IMR-90 (cell line): ENCODE results near the gene VPS72. TPM values are rescaled to one million over a fixed set of nuclear protein-coding genes. Genes with fewer than 3 reads are reported as not detected.

ENCODE experiments used
- ATAC-seq: fragments of 200-7000 bp; cut with Tn5 transposase; 2 replicates; pipeline ENCODE4 v1.9.1; 2020; ENCODE audit warnings: low read depth, mild to moderate bottlenecking, moderate library complexity
- BruUV-seq: library from RNA; stranded (reverse); fragments of 400-500 nt; replicated peaks from 2 replicates; lab custom pipeline; 2021; lab: Mats Ljungman, UMichigan
- CTCF ChIA-PET: fragments of 300-600 bp; formaldehyde crosslinking; extraction: SDS; loops from one replicate; lab custom pipeline; 2021; ENCODE audit warnings: antibody characterized with exemption; lab: Yijun Ruan, JAX
- POLR2A ChIA-PET: fragments of 300-600 bp; sonication (Branson Sonifier 250); formaldehyde crosslinking; loops from one replicate; lab custom pipeline; 2022; ENCODE audit warnings: antibody characterized with exemption; ENCODE audit not compliant: unreplicated experiment; lab: Charles Lee
- DNase-seq: peaks from one replicate; pipeline ENCODE4 v3.0.0; 2013
- H2AFZ ChIP-seq: replicated peaks from 2 replicates; pipeline ENCODE3; 2013; ENCODE audit warnings: low read length, mild to moderate bottlenecking; ENCODE audit not compliant: poor library complexity
- H2AK5ac ChIP-seq: 2 replicates; pipeline ENCODE4 v1.6.1; 2013; ENCODE audit warnings: low read depth, low read length, inconsistent platforms
- H2AK9ac ChIP-seq: replicated peaks from 2 replicates; pipeline ENCODE3; 2013; ENCODE audit warnings: mild to moderate bottlenecking, low read depth, low read length, moderate library complexity; ENCODE audit not compliant: poor library complexity
- H2BK120ac ChIP-seq: 2 replicates; pipeline ENCODE4 v1.6.1; 2013; ENCODE audit warnings: low read depth, low read length, inconsistent platforms
- H2BK15ac ChIP-seq: 3 replicates; pipeline ENCODE4 v1.6.1; 2013; ENCODE audit warnings: low read depth, low read length, inconsistent platforms
- H2BK20ac ChIP-seq: 2 replicates; pipeline ENCODE4 v1.6.1; 2013; ENCODE audit warnings: low read depth, mild to moderate bottlenecking, inconsistent platforms, low read length, moderate library complexity
- H2BK5ac ChIP-seq: 2 replicates; pipeline ENCODE4 v1.6.1; 2013; ENCODE audit warnings: mild to moderate bottlenecking, low read depth, low read length, inconsistent platforms; ENCODE audit not compliant: poor library complexity, severe bottlenecking
- H3K14ac ChIP-seq: replicated peaks from 2 replicates; pipeline ENCODE4 v1.6.1; 2013; ENCODE audit warnings: low read depth, low read length, inconsistent platforms
- H3K18ac ChIP-seq: 2 replicates; pipeline ENCODE4 v1.6.1; 2013; ENCODE audit warnings: low read depth, low read length, control low read depth
- H3K23ac ChIP-seq: 2 replicates; pipeline ENCODE4 v1.6.1; 2013; ENCODE audit warnings: low read depth, low read length, inconsistent platforms
- H3K27ac ChIP-seq: 2 replicates; pipeline ENCODE4 v1.5.1; 2013; ENCODE audit warnings: mild to moderate bottlenecking, control low read depth, low read length; ENCODE audit not compliant: insufficient read depth
- H3K27me3 ChIP-seq: 2 replicates; pipeline ENCODE4 v1.6.1; 2013; ENCODE audit warnings: low read length; ENCODE audit not compliant: control insufficient read depth, insufficient read depth
- H3K36me3 ChIP-seq: 2 replicates; pipeline ENCODE4 v1.6.1; 2013; ENCODE audit warnings: low read length, mixed read lengths; ENCODE audit not compliant: control insufficient read depth, insufficient read depth
- H3K4ac ChIP-seq: 2 replicates; pipeline ENCODE4 v1.6.1; 2013; ENCODE audit warnings: low read depth, low read length, inconsistent platforms
- H3K4me1 ChIP-seq: 2 replicates; pipeline ENCODE4 v1.6.1; 2013; ENCODE audit warnings: low read length, mixed read lengths; ENCODE audit not compliant: control insufficient read depth, insufficient read depth
- H3K4me2 ChIP-seq: 2 replicates; pipeline ENCODE4 v1.6.1; 2013; ENCODE audit warnings: low read depth, mild to moderate bottlenecking, control low read depth, low read length, moderate library complexity
- H3K4me3 ChIP-seq: 2 replicates; pipeline ENCODE4 v1.5.1; 2013; ENCODE audit warnings: low read depth, mild to moderate bottlenecking, control low read depth, low read length, moderate library complexity; ENCODE audit not compliant: insufficient read depth
- H3K56ac ChIP-seq: 2 replicates; pipeline ENCODE4 v1.6.1; 2013; ENCODE audit warnings: low read length, inconsistent platforms; ENCODE audit not compliant: insufficient read depth; ENCODE audit errors: extremely low read depth
- H3K79me1 ChIP-seq, 2 experiments: 2 replicates each; pipeline ENCODE4 v1.6.1; 2013; ENCODE audit warnings: low read length in 2 of 2, inconsistent platforms in 1 of 2, low read depth in 1 of 2
- H3K9ac ChIP-seq: 2 replicates; pipeline ENCODE4 v1.6.1; 2013; ENCODE audit warnings: low read depth, low read length, control low read depth
- H3K9me1 ChIP-seq: 2 replicates; pipeline ENCODE4 v1.6.1; 2013; ENCODE audit warnings: low read length, inconsistent platforms; ENCODE audit not compliant: insufficient read depth
- H3K9me3 ChIP-seq: 2 replicates; pipeline ENCODE4 v1.6.1; 2013; ENCODE audit warnings: low read length; ENCODE audit not compliant: control insufficient read depth, insufficient read depth
- H4K20me1 ChIP-seq: 2 replicates; pipeline ENCODE4 v1.6.1; 2013; ENCODE audit warnings: low read length, inconsistent platforms; ENCODE audit not compliant: insufficient read depth
- H4K5ac ChIP-seq: 2 replicates; pipeline ENCODE4 v1.6.1; 2013; ENCODE audit warnings: mild to moderate bottlenecking, low read depth, low read length, control low read depth
- H4K8ac ChIP-seq, 2 experiments: 2 replicates each; pipeline ENCODE4 v1.6.1; 2013; ENCODE audit warnings: low read depth in 2 of 2, low read length in 2 of 2, control low read depth in 1 of 2, inconsistent platforms in 1 of 2
- H4K91ac ChIP-seq: 2 replicates; pipeline ENCODE4 v1.6.1; 2013; ENCODE audit warnings: low read depth, low read length, inconsistent platforms; ENCODE audit not compliant: insufficient read depth
- BHLHE40 ChIP-seq: fragments of 150-350 bp; IDR thresholded peaks from 2 replicates; pipeline ENCODE4 v1.6.1; 2016; ENCODE audit warnings: mild to moderate bottlenecking, low read depth, low read length
- CEBPB ChIP-seq: IDR thresholded peaks from 2 replicates; pipeline ENCODE4 v1.6.1; 2012; ENCODE audit warnings: low read depth, low read length, improper control_type of control experiment
- CHD1 ChIP-seq: IDR thresholded peaks from 2 replicates; pipeline ENCODE4 v1.6.1; 2012; ENCODE audit warnings: low read depth, low read length, improper control_type of control experiment
- MAFK ChIP-seq: IDR thresholded peaks from 2 replicates; pipeline ENCODE4 v1.6.1; 2012; ENCODE audit warnings: low read depth, low read length, improper control_type of control experiment
- MAZ ChIP-seq: IDR thresholded peaks from 2 replicates; pipeline ENCODE4 v1.6.1; 2012; ENCODE audit warnings: low read depth, mild to moderate bottlenecking, low read length, improper control_type of control experiment, moderate library complexity, borderline replicate concordance
- POLR2A ChIP-seq: IDR thresholded peaks from 2 replicates; pipeline ENCODE4 v1.6.1; 2012; ENCODE audit warnings: mild to moderate bottlenecking, low read depth, low read length
- RAD21 ChIP-seq: IDR thresholded peaks from 2 replicates; pipeline ENCODE4 v1.6.1; 2012; ENCODE audit warnings: low read length, improper control_type of control experiment
- RCOR1 ChIP-seq: IDR thresholded peaks from 2 replicates; pipeline ENCODE4 v1.6.1; 2012; ENCODE audit warnings: mild to moderate bottlenecking, low read length, improper control_type of control experiment; ENCODE audit not compliant: insufficient replicate concordance
- RFX5 ChIP-seq: IDR thresholded peaks from 2 replicates; pipeline ENCODE4 v1.8.0; 2012; ENCODE audit warnings: low read depth, mild to moderate bottlenecking, low read length, moderate library complexity
- SMC3 ChIP-seq: fragments of 150-350 bp; IDR thresholded peaks from 2 replicates; pipeline ENCODE4 v1.6.1; 2016; ENCODE audit warnings: low read depth, mild to moderate bottlenecking, antibody characterized with exemption, low read length, moderate library complexity
- WGBS, 2 experiments: methylation state at CpG; one replicate each; pipeline versions ENCODE4 v1.1.5 to v1.1.7; 2013; ENCODE audit warnings: missing lambda C conversion rate in 2 of 2; ENCODE audit not compliant: insufficient read length in 1 of 2; ENCODE audit errors: extremely low coverage in 2 of 2; 5-methylcytosine and 5-hydroxymethylcytosine counted together
- dilution Hi-C: fragments of 300-500 bp; cut with HindIII; formaldehyde crosslinking; loops from one replicate; pipeline ENCODE4 v1.14.3; 2018; ENCODE audit warnings: low sequenced_read_pairs; ENCODE audit not compliant: unreplicated experiment
- in situ Hi-C: fragments of 300-500 bp; cut with MboI; formaldehyde crosslinking; loops from 3 replicates; pipeline ENCODE4 v1.14.3; 2019; ENCODE audit warnings: low sequenced_read_pairs, inconsistent platforms, mixed read lengths
- intact Hi-C: fragments of 100-400 bp; cut with micrococcal nuclease; formaldehyde crosslinking; loops from 2 replicates; pipeline ENCODE4 v1.10.0; 2022
- polyA plus RNA-seq, 3 experiments: library from polyadenylated mRNA; depleted of rRNA; stranded (reverse); fragments of >200 nt; gene quantifications; 2 replicates each; pipeline ENCODE4 v1.2.3, GENCODE V29; 2012; ENCODE audit warnings: low replicate concordance in 1 of 3
- total RNA-seq: library from RNA; depleted of rRNA; stranded (reverse); fragments of >200 nt; gene quantifications from 2 replicates; pipeline ENCODE4 v1.2.3, GENCODE V29; 2012
- TF ChIP-seq, protein P1 (sequence below): fragments of 150-350 bp; IDR thresholded peaks from 2 replicates; pipeline ENCODE4 v1.6.1; 2016; ENCODE audit warnings: low read depth, mild to moderate bottlenecking, low read length, moderate library complexity, borderline replicate concordance
- TF ChIP-seq, protein P2 (sequence below): fragments of 150-350 bp; IDR thresholded peaks from 2 replicates; pipeline ENCODE4 v1.6.1; 2017; ENCODE audit warnings: mild to moderate bottlenecking, antibody characterized with exemption, low read length, low read depth
- TF ChIP-seq, protein P3 (sequence below): conservative IDR thresholded peaks from 2 replicates; pipeline ENCODE4 v1.5.1; 2012; ENCODE audit warnings: mild to moderate bottlenecking, low read depth, low read length, improper control_type of control experiment

Gene VPS72
- total and polyA plus RNA-seq, 2 of the 4 experiments (the other 2 are of a cell fraction), result 51.3 to 62.3 TPM

DNA sequence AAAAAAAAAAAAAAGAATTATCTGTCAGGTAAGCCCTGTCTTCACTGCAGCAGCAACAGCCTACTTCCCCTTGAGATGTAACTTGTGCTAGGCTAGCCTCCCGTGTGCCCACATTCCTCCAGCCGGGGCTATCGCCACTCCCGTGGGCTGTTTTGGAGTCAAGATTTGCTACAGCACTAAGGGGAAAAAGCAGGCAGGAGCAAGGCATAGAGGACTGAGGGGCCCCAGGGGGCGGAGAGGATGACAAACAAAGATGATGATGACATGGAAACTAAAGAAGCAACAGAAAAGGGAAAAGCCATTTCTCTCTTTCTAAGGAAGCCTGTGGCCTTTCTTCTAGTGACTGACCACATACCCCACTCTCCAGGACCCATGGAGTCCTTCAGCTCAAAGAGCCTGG lies 31.7 kb downstream of the VPS72 start:
- Histone ChIP-seq H2AK9ac (no peak overlapping the region), H2BK15ac (no peak overlapping the region), H4K8ac (no peak overlapping the region), H2AFZ (no peak overlapping the region), H4K91ac (no peak overlapping the region), H3K27ac (no peak overlapping the region), H3K56ac (no peak overlapping the region), H3K4me3 (no peak overlapping the region), H3K79me1 (peaks cover 3 to 7% of the 10 kb centered on the region in 2 experiments; a peak in 1 of 4 replicates), H2BK5ac (no peak overlapping the region), H3K14ac (no peak overlapping the region), H3K18ac (no peak overlapping the region), H3K27me3 (no peaks in the 10 kb centered on the region), H2AK5ac (no peak overlapping the region), H3K9ac (no peak overlapping the region), H3K4me2 (no peak overlapping the region), H2BK120ac (no peak overlapping the region), H3K23ac (no peak overlapping the region), H3K4ac (no peak overlapping the region), H2BK20ac (no peak overlapping the region), H4K5ac (no peak overlapping the region), H3K9me1 (no peaks in the 10 kb centered on the region), H3K36me3 (peaks cover 40% of the 10 kb centered on the region), H3K4me1 (no peaks in the 10 kb centered on the region), H3K9me3 (no peaks in the 10 kb centered on the region), H4K20me1 (no peaks in the 10 kb centered on the region)
- no TSS peak for BruUV-seq
- DNase-seq, result no peak
- CTCF ChIA-PET, result interaction anchor here (1.8 kb wide), 1 partner anchor 59 kb away, joined by 6 read pairs; no protein-coding TSS in a partner anchor
- intact Hi-C loops, result no loop called here
- POLR2A ChIA-PET, result no interaction called here
- WGBS, 2 experiments, result 65% methylated on average over 2 of the region's 5 CpGs; no CpG with 5 or more reads in 1 of the 2 experiments
- no peak for TF ChIP-seq BHLHE40
- TF ChIP-seq, protein P1, sequence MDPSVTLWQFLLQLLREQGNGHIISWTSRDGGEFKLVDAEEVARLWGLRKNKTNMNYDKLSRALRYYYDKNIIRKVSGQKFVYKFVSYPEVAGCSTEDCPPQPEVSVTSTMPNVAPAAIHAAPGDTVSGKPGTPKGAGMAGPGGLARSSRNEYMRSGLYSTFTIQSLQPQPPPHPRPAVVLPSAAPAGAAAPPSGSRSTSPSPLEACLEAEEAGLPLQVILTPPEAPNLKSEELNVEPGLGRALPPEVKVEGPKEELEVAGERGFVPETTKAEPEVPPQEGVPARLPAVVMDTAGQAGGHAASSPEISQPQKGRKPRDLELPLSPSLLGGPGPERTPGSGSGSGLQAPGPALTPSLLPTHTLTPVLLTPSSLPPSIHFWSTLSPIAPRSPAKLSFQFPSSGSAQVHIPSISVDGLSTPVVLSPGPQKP, result no peak
- no peak for TF ChIP-seq RAD21
- TF ChIP-seq, protein P2, sequence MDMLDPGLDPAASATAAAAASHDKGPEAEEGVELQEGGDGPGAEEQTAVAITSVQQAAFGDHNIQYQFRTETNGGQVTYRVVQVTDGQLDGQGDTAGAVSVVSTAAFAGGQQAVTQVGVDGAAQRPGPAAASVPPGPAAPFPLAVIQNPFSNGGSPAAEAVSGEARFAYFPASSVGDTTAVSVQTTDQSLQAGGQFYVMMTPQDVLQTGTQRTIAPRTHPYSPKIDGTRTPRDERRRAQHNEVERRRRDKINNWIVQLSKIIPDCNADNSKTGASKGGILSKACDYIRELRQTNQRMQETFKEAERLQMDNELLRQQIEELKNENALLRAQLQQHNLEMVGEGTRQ, result no peak
- TF ChIP-seq CHD1, result no peak
- no peak for TF ChIP-seq CEBPB
- no peak for TF ChIP-seq RCOR1
- no peak for TF ChIP-seq MAZ
- TF ChIP-seq SMC3, result no peak
- no peak for TF ChIP-seq MAFK
- no peak for TF ChIP-seq POLR2A
- TF ChIP-seq, protein P3, sequence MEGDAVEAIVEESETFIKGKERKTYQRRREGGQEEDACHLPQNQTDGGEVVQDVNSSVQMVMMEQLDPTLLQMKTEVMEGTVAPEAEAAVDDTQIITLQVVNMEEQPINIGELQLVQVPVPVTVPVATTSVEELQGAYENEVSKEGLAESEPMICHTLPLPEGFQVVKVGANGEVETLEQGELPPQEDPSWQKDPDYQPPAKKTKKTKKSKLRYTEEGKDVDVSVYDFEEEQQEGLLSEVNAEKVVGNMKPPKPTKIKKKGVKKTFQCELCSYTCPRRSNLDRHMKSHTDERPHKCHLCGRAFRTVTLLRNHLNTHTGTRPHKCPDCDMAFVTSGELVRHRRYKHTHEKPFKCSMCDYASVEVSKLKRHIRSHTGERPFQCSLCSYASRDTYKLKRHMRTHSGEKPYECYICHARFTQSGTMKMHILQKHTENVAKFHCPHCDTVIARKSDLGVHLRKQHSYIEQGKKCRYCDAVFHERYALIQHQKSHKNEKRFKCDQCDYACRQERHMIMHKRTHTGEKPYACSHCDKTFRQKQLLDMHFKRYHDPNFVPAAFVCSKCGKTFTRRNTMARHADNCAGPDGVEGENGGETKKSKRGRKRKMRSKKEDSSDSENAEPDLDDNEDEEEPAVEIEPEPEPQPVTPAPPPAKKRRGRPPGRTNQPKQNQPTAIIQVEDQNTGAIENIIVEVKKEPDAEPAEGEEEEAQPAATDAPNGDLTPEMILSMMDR, result no peak
- TF ChIP-seq RFX5, result no peak
- no peak for ATAC-seq
- dilution Hi-C loops, result no loop called here
- in situ Hi-C loops, result loop anchor here (5.0 kb wide), 1 partner anchor 61 kb away; no protein-coding TSS in a partner anchor
